VCaP (cell line): ENCODE measurements around the gene ERMARD.

Experiments used
- H3K27ac ChIP-seq: fragments of 450-650 bp; 2 replicates; pipeline ENCODE4 v1.5.1; 2017
- CTCF ChIP-seq: fragments of 450-650 bp; conservative IDR thresholded peaks from 2 replicates; pipeline ENCODE4 v1.5.1; 2017; ENCODE audit warnings: mild to moderate bottlenecking, moderate library complexity

ERMARD gene

GRCh38 chr6:169751242-169752073 is at the start of gene ERMARD, which contains the start of gene DYNLT2:
ERMARD (plus strand) TSS chr6:169751622; CDS start chr6:169751658, 36 bp downstream.
DYNLT2 (minus strand) TSS chr6:169751572; CDS start chr6:169751458, 114 bp downstream.
- peak within 1 kb of the TSS; percentile 94 for H3K27ac ChIP-seq
- no peak for TF ChIP-seq CTCF

GRCh38 chr6:169701954-169702839 is 49.2 kb upstream of the ERMARD start, which contains the start of the genes C6orf120 and WDR27:
C6orf120 (plus strand) TSS chr6:169702126; CDS start chr6:169702460, 334 bp downstream.
WDR27 (minus strand) TSS chr6:169702029; CDS start chr6:169689005, 13,024 bp downstream.
- H3K27ac ChIP-seq: peak within 1 kb of the TSS; percentile 96
- TF ChIP-seq CTCF: peak; percentile 16; the same call in 1 of the 2 replicates

- peak overlapping the region; percentile 96 for H3K27ac ChIP-seq
- no peak for TF ChIP-seq CTCF
Measured at GRCh38 chr6:169702840-169703246, 48.6 kb upstream of the ERMARD start.

- TF ChIP-seq CTCF: no peak
- no peak overlapping the region for H3K27ac ChIP-seq
Measured at GRCh38 chr6:169707772-169708171, 43.6 kb upstream of the ERMARD start.

GRCh38 chr6:169709293-169709692 is 42.1 kb upstream of the ERMARD start:
- TF ChIP-seq CTCF: no peak
- no peak overlapping the region for H3K27ac ChIP-seq

GRCh38 chr6:169710009-169710408 is 41.4 kb upstream of the ERMARD start:
- H3K27ac ChIP-seq: no peak overlapping the region
- no peak for TF ChIP-seq CTCF

GRCh38 chr6:169714178-169714577 is 37.2 kb upstream of the ERMARD start:
- no peak for TF ChIP-seq CTCF
- no peak overlapping the region for H3K27ac ChIP-seq
